Bladder microvascular endothelial cell (primary cell): Measurements from ENCODE around the gene CNOT6L. TPM values are rescaled to one million over a fixed set of nuclear protein-coding genes. Genes with fewer than 3 reads are reported as not detected.

ENCODE experiments used
- total RNA-seq: library from RNA; depleted of rRNA; stranded (reverse); fragments of >200 nt; gene quantifications from 2 replicates; pipeline ENCODE4 v1.2.3, GENCODE V29; 2014

The CNOT6L gene
- 30.9 and 46.2 TPM in 2 replicates for total RNA-seq

DNA sequence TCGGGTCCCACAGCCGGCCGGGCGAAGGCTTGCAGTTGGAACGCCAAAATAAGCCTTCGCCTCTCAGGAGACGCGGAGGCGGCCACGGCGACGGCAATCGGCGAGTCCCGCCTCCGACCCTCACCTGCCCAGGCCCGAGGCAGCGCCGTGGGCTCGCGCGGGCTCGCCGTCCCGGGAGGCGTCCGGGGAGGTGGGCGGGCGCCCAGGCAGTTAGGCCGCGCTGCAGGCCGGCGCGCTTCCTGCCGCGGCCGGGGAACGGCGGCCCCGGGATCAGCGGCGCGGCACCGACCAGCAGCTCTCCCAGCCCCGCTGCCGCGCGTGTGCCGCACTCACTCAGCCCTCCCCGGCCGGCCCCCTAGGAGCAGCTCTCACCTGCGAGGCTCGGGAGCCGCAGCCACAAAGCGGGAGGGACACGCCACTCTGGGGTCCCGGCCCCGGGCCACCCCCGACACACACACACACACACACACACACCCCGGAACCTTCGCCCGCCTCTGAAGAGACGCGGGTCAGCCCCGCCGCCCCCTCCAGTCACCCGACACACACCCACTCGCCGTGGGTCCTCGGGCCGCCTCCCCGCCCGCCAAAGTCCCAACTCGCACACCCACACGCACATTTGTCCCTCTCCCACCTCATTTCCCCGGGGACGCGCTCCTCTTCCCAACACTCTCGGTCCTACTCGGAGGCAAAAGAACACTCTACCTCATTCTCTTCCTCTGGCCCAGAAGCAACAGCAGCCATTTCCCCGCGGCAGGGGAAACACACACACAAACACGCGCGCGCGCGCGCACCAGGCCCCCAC is at the start of gene CNOT6L:
Gene CNOT6L, minus strand, starts transcription at position 767 of the 802 bp plus-strand sequence. Its CDS starts 60 bp downstream, at position 707.

DNA sequence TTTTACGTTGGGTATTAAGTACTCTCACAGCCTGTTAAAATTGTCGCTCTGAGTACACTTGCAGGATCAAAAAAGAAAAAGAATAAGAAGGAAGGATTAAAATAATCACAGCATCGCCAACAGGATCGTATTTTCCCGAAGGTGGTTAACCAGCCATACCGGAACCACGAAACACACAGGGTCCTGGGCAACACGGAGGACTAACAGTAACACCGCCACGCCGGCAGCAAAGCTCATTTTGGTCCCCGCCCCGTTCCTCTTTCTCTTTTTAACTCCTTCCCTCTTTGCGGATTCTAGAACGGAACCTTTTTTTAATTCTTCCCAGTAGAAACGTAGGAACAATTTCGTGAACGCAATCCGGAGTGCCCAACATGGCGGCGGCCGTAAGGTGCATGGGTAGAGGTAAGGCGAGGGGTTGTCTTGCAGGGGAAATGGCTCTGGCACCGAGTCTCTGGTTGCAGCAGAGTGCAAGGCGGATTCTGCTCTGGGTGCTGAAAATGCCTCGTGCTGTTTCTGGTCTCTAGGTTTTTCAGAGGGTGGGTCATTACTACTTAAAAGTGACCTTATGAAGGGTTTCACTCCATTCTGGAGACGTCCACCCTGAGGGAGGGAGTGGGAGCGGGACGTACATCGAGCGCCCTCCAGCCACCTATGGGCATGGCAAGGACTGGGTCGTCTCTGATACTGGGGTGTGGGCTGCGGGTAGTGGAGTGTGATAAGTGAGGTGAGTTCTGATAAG is 43.5 kb upstream of the CNOT6L start, which contains the start of gene MRPL1:
Gene MRPL1, plus strand, starts transcription at position 353 of the 739 bp plus-strand sequence. Its CDS starts 19 bp downstream, at position 372.

Other genes with a start within 250 kb of the CNOT6L start
- gene CXCL13, start 213.5 kb downstream of the CNOT6L start, total RNA-seq = not detected in 2 replicates
- 25.5 and 28.3 TPM in 2 replicates for gene MRPL1, start 43.5 kb upstream of the CNOT6L start, total RNA-seq
- gene FRAS1, start 238.0 kb upstream of the CNOT6L start, total RNA-seq = 1.3 and 4.0 TPM in 2 replicates